MM.1S (cell line): Measurements from ENCODE around the gene PADI1.

ENCODE experiments used
- DNase-seq: peaks from one replicate; pipeline ENCODE4 v3.0.0-alpha.2; 2015
- H2AFZ ChIP-seq: fragments of 300-600 bp; sonication (generic); 2 replicates; pipeline ENCODE4 v1.6.0; 2016; ENCODE audit warnings: antibody characterized with exemption, low read length
- H3F3A ChIP-seq: fragments of 300-600 bp; sonication (generic); 2 replicates; pipeline ENCODE4 v1.6.1; 2016; ENCODE audit warnings: mild to moderate bottlenecking, antibody characterized with exemption, low read length, moderate library complexity, mixed read lengths; ENCODE audit not compliant: insufficient read depth
- H3K27ac ChIP-seq: fragments of 300-600 bp; sonication (generic); 2 replicates; pipeline ENCODE4 v1.5.1; 2016; ENCODE audit warnings: mild to moderate bottlenecking, low read length
- H3K27me3 ChIP-seq: fragments of 300-600 bp; sonication (generic); replicated peaks from 2 replicates; pipeline ENCODE4 v1.6.0; 2016; ENCODE audit warnings: low read length; ENCODE audit not compliant: insufficient read depth
- H3K36me3 ChIP-seq: fragments of 300-600 bp; sonication (generic); replicated peaks from 2 replicates; pipeline ENCODE4 v1.6.1; 2016; ENCODE audit warnings: mild to moderate bottlenecking, low read length, mixed read lengths; ENCODE audit not compliant: insufficient read depth
- H3K4me1 ChIP-seq: fragments of 300-600 bp; sonication (generic); 2 replicates; pipeline ENCODE4 v1.6.1; 2016; ENCODE audit warnings: low read length, mixed read lengths
- H3K4me2 ChIP-seq: fragments of 300-600 bp; sonication (generic); 2 replicates; pipeline ENCODE4 v1.6.0; 2016; ENCODE audit warnings: low read depth, low read length
- H3K4me3 ChIP-seq: fragments of 300-600 bp; sonication (generic); 2 replicates; pipeline ENCODE4 v1.5.1; 2016; ENCODE audit warnings: low read length, mixed read lengths
- H3K79me2 ChIP-seq: fragments of 300-600 bp; sonication (generic); 2 replicates; pipeline ENCODE4 v1.6.1; 2016; ENCODE audit warnings: mixed run types, low read length, mixed read lengths
- H3K9ac ChIP-seq: fragments of 300-600 bp; sonication (generic); 2 replicates; pipeline ENCODE4 v1.6.1; 2016; ENCODE audit warnings: low read length, mixed read lengths
- H3K9me2 ChIP-seq: fragments of 300-600 bp; sonication (generic); replicated peaks from 2 replicates; pipeline ENCODE4 v1.6.1; 2016; ENCODE audit warnings: mild to moderate bottlenecking, low read length, mixed read lengths; ENCODE audit not compliant: insufficient read depth
- H3K9me3 ChIP-seq: fragments of 300-600 bp; sonication (generic); replicated peaks from 2 replicates; pipeline ENCODE4 v1.6.1; 2016; ENCODE audit warnings: mild to moderate bottlenecking, low read length, mixed read lengths; ENCODE audit not compliant: insufficient read depth
- H4K20me1 ChIP-seq: fragments of 300-600 bp; sonication (generic); 2 replicates; pipeline ENCODE4 v1.6.1; 2016; ENCODE audit warnings: mild to moderate bottlenecking, low read length, moderate library complexity, mixed read lengths; ENCODE audit not compliant: insufficient read depth
- EZH2 ChIP-seq: fragments of 300-600 bp; sonication (generic); optimal IDR thresholded peaks from 2 replicates; pipeline ENCODE3; 2017; ENCODE audit warnings: low read depth, mild to moderate bottlenecking, antibody characterized with exemption, low read length, mixed read lengths
- EZH2phosphoT487 ChIP-seq: fragments of 300-600 bp; sonication (generic); IDR thresholded peaks from 2 replicates; pipeline ENCODE4 v1.6.1; 2018; ENCODE audit warnings: antibody characterized with exemption, low read length
- TF ChIP-seq, protein P1 (sequence below): fragments of 300-600 bp; sonication (generic); IDR thresholded peaks from 2 replicates; pipeline ENCODE4 v1.5.1; 2016; ENCODE audit warnings: antibody characterized with exemption, low read length, mixed read lengths

The PADI1 gene

DNA sequence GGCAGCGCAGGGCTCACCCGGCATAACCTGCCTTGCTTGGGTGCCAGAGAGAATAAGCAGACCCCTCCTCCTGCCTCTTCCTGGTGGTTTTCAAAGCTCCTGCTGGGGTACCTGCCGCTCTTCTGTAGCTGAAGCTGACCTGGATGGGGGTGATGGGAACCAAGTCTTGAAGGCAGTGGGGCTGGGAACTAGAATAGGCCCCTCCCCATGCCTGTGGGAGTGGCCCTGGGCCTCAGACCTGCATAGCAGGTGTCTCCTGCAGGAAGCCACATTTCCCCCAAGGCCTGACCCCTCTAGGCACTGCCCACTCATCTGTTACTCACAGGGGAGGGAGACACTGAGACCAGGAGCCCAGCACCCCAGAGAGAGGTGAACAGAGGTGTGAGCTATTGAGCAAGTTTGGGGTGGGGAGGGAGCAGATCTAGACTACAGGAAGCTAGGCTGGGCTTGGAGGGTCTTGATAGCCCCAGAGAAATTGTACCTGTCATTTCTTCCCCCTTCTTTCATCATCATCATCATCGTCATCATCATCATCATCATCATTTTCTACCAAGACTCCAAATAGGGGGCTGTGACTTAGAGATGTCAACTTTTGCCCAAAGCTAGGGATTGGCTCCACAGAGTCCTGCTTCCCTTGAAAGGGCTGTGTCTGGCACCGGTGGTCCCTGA is 10.1 kb downstream of the PADI1 start:
- Histone ChIP-seq H3K36me3 (no peaks in the 10 kb centered on the region), H2AFZ (no peak overlapping the region), H3K9ac (no peak overlapping the region), H3K9me3 (no peaks in the 10 kb centered on the region), H3K27me3 (peaks cover 93% of the 10 kb centered on the region), H3K27ac (no peak overlapping the region), H3F3A (no peaks in the 10 kb centered on the region), H3K79me2 (no peaks in the 10 kb centered on the region), H3K4me2 (no peak overlapping the region), H3K4me3 (no peak overlapping the region), H3K9me2 (no peaks in the 10 kb centered on the region), H4K20me1 (no peaks in the 10 kb centered on the region), H3K4me1 (no peaks in the 10 kb centered on the region)
- no peak for DNase-seq
- TF ChIP-seq EZH2 (no peak), EZH2phosphoT487 (no peak)
- TF ChIP-seq, protein P1, sequence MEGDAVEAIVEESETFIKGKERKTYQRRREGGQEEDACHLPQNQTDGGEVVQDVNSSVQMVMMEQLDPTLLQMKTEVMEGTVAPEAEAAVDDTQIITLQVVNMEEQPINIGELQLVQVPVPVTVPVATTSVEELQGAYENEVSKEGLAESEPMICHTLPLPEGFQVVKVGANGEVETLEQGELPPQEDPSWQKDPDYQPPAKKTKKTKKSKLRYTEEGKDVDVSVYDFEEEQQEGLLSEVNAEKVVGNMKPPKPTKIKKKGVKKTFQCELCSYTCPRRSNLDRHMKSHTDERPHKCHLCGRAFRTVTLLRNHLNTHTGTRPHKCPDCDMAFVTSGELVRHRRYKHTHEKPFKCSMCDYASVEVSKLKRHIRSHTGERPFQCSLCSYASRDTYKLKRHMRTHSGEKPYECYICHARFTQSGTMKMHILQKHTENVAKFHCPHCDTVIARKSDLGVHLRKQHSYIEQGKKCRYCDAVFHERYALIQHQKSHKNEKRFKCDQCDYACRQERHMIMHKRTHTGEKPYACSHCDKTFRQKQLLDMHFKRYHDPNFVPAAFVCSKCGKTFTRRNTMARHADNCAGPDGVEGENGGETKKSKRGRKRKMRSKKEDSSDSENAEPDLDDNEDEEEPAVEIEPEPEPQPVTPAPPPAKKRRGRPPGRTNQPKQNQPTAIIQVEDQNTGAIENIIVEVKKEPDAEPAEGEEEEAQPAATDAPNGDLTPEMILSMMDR: no peak

DNA sequence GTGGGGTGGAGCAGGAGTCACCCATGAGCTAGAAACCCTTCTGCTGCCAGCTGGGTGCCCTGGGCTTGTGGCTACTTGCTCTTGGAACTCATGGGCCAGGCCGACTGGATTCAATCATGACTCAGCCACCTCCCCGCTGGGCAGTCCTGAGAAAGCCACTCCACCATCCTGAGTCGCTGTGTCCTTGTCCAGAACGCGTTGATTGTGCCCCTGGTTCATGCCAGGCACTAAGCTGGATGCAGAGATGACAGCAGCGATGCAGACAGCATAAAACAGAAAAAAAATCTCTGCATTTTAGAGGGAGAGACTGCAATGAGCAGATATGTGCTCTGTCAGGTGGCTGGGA is 10.6 kb downstream of the PADI1 start:
- H3K9me2 ChIP-seq: no peaks in the 10 kb centered on the region
- peaks cover 93% of the 10 kb centered on the region for H3K27me3 ChIP-seq
- no peak overlapping the region for H3K4me2 ChIP-seq
- no peak overlapping the region for H3K9ac ChIP-seq
- DNase-seq: no peak
- no peaks in the 10 kb centered on the region for H3K36me3 ChIP-seq
- H3K4me1 ChIP-seq: no peaks in the 10 kb centered on the region
- no peak overlapping the region for H2AFZ ChIP-seq
- no peaks in the 10 kb centered on the region for H3K79me2 ChIP-seq
- TF ChIP-seq EZH2: no peak
- TF ChIP-seq, protein P1: no peak
- TF ChIP-seq EZH2phosphoT487: no peak
- no peaks in the 10 kb centered on the region for H3F3A ChIP-seq
- H3K27ac ChIP-seq: no peak overlapping the region
- no peaks in the 10 kb centered on the region for H3K9me3 ChIP-seq
- no peak overlapping the region for H3K4me3 ChIP-seq
- H4K20me1 ChIP-seq: no peaks in the 10 kb centered on the region

DNA sequence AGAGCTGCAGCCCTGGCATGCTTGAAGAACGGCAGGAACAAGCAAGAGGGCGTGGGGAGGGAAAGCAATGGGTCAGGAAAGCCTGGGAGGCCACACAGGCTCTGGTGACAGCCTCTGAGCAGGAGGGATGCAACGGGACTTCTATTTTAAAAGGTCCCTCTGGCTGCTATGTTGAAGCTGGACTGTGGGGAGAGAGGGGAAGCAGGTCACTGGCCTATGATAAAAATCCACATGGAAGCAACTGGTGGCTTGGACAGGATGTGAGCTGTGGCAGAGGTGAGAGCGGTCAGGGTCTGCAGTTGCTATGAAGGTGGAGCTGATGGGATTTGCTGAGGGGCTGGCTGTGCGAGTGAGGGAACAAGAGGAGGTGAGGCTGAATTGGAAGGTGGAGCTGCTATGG is 11.2 kb downstream of the PADI1 start:
- TF ChIP-seq EZH2phosphoT487 (no peak), EZH2 (no peak)
- TF ChIP-seq, protein P1: no peak
- H3K9me2 ChIP-seq: no peaks in the 10 kb centered on the region
- H2AFZ ChIP-seq: no peak overlapping the region
- no peaks in the 10 kb centered on the region for H4K20me1 ChIP-seq
- H3K4me1 ChIP-seq: no peaks in the 10 kb centered on the region
- no peak overlapping the region for H3K4me3 ChIP-seq
- no peak overlapping the region for H3K4me2 ChIP-seq
- H3K79me2 ChIP-seq: no peaks in the 10 kb centered on the region
- H3K27ac ChIP-seq: no peak overlapping the region
- H3K9me3 ChIP-seq: no peaks in the 10 kb centered on the region
- peaks cover 93% of the 10 kb centered on the region for H3K27me3 ChIP-seq
- no peaks in the 10 kb centered on the region for H3F3A ChIP-seq
- no peaks in the 10 kb centered on the region for H3K36me3 ChIP-seq
- no peak overlapping the region for H3K9ac ChIP-seq
- DNase-seq: no peak
